Activated gamma-delta T cell (primary cell): ENCODE data around the gene EEF1AKMT3.

ENCODE experiments used
- DNase-seq: peaks from one replicate; lab custom pipeline; 2025; lab: John Stamatoyannopoulos, UW
- total RNA-seq, 2 donors: gene quantifications; one replicate each; lab custom pipeline; 2026; lab: John Stamatoyannopoulos, UW

The EEF1AKMT3 gene
- 1.9 to 5.7 reads per million in 2 donors for total RNA-seq

DNA sequence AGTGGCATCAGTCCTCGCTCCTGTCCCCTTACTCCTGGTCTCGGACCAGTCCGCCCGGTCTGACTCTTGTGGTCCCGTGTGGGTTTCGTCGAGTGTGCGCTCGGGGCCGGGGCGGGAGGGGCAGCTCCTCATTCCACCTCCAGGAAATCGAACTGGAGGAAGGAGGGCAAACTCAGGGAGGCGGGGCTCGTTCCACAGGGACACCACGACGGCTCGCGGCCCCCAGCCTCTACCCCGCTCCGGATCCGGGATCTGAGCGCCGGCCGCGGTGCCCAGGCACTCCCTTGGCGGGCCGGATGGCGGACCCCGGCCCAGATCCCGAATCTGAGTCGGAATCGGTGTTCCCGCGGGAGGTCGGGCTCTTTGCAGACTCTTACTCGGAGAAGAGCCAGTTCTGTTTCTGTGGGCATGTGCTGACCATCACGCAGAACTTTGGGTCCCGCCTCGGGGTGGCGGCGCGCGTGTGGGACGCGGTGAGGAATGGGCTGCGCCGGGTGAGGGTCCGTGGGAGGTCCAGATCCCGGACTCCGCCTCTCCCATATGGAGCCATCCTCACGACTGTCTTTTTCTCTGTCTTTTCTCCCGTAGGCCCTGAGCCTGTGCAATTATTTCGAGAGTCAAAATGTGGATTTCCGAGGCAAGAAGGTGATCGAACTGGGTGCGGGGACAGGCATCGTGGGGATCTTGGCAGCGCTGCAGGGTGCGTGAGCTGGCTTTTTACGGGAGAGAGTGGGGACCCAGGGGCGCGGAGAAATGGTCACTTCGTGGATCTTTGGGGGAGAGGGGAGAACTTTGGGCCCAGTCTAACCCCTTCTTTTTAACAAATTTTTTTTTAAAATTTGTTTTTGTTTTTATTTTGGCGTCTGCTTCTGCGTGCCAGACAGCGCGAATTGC lies at the start of gene EEF1AKMT3:
Gene EEF1AKMT3, plus strand, starts transcription at position 186 of the 894 bp plus-strand sequence. Its CDS starts 111 bp downstream, at position 297.
- peak; percentile 27 for DNase-seq

DNA sequence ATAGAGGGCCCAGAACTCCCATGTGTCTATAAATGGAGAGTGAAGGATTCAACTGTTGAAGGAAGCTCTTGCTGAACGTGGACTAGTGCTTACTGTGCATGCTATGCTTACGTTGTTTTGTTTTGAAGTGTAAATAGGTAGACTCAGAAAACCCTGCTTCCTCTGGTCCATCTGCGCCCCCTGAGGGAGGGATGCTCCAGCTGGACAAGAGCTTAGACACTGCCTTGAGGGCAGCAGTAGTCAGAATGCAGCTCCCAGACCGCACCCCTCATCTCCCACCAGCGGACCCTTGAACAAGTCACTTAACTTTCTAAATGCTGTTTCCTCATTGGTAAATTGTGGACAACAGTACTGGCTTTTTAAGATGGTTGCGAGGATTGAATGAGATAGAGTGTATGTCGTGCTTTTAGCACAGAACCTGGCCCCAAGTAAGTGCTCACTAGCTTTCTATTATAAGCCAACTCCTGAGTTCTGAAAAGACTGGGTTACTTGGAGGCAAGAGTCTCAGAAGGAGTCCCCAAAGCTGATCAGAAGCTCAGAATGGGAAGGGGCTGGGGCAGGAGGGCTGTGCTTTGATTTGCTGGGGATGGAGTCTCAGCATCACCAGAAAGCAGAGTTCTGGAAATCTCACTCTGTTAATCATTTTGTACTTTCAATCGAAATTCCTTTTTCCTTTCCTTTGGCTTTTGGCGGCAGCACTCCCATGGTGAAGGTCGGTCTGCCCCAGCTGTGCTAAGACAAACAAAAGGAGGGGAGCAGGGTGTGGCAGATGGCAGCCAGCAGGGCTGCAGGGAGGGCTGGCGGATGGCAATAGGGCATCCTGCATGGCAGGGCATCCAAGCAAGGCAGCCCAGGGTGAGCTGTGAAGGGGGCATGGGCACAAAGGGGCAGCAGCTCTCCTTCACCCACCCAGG lies 49.4 kb upstream of the EEF1AKMT3 start:
- DNase-seq = no peak

DNA sequence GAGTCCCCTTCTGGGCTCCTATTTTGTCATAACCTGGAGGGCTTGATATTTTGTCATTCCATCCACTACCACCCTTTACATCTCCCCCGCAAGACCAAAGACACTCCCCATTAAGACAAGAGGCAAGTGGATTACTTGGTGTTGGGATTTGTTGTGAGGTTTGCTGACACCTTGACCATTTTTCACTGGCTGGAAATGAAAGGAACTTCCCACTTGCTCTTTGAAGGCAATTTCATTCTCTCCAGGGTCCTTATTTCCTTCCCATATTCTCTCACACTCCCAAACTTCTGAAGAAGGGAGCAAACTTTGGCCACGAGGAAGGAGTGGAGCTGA lies 48.8 kb upstream of the EEF1AKMT3 start:
- no peak for DNase-seq

DNA sequence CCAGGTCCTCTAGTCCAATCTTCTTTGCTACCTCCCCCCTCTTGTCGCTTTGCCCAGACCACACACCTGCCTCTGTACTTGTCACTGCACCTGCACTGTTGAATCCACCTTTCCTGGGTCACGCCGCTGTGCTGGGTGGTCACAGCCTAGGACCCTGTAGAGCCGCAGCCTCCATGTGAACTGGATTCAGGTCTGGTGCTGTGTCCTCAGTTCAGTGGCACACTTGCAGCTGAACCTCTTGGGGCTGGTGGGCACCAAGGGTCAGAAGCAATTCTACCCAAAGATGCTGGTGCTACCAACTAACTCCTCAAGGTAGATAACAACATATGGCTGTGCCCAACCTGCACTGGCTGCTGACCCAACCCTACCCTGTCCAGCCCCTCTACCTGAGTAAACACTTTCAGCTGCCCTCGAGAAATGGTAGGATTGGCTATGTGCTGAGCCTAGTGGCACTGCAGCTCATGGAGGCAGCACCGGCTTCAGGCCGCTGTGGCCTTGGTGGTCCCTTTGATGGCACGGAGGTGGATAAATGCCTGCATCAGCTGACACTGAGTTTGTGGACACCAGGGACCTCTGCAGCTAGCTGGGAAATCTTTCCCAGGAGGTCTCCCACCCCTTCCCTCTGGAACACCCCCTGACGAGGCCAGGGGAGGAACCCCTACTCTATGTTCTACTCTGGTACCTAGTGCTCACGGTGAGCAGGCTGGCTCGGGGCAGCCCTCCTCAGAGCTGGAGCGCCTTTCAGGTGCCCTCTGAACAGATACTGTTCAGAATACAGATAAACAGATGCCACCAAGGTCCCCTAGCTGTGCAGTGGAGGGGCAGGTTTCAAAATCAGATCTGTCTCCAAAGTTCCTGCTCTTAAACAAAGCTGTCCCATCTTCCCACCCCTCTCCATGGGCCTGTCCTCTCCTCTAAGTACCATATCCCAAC lies 48.1 kb upstream of the EEF1AKMT3 start:
- DNase-seq = no peak

DNA sequence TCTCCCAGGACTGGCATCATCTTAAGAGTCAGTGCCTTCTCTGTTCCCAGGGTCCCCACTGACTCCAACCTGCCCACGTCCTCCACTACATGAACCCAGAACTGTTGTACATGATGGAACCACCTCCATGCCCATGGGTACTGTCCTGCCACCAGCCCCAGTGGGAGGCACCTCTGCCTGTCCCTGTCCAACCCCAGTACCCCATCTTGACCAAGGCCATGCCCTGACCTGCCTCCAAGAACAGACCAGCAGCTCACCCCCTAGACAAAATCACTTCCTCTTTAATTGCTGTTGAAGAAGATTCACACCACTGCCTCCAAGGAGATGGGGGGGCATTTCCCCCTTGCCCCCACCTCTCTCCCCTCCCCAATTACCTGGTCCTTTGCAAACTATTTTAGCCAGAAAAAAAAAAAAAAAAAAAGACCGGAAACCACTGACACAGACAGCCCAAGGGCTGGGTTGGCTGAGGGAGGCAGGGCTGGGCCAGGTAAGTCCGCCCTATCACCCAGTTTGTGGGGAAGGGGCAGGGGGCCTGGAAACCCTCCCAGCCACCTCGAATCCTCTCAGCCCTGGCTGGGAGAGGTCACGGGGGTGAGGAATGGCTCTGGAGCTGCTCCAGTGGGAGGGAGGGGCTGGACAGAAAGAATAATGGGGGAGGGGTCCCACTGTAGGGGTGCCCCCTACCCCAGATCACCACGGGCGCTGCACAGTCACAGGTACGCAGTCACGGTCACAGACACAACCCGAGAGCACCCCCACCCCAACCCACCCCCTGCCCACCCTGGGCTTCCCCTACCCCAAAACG lies 47.3 kb upstream of the EEF1AKMT3 start:
- DNase-seq = no peak

DNA sequence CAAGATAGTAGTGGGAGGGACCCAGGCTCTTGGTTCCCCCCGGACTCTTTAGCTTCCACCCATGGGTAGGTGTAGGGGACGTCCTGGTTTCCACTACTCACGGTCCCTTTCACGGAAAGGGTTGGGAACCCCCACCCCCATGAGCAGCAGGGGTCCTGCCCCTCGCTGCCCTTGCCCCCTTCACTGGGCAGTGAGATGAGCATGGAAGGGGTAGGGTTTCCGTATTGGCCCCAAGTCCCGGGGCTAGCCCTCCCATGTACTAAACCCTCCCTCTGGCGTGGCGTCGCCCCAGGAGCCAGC lies 46.6 kb upstream of the EEF1AKMT3 start:
- DNase-seq = no peak

DNA sequence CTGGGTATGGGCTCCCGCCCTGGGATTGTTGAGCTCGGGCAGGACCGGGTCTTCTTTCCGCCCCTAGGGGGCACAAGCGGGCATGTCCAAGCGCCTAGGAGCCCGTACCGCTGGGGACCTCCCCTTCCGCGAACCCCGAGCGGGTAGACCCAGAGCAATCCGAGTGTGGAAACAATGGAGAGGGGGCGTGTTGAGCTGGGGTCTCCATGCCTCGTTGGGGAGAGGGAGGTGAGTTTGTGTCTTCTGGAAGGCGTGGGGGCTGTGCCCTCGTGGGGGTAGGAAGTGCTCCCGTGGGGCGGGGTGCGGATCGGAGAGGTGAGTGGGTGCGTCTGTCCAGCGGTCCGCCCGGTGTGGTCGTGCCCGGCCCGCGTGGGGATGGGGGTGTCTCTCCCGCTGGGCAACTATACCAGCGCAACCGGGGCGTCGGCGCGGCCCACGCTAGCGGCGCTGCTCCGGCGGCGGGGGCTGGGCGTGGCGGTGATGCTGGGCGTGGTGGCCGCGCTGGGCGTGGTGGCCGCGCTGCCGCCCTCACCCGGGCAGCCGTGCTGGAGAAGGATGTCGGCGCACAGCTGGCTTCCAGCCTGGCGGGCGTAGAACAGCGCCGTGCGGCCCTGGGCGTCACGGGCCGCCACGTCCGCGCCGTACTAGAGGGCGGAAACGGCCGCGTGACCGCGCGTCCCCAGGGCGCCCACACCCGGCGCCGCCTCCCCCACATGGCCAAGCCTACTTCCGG lies 46.1 kb upstream of the EEF1AKMT3 start:
- DNase-seq = no peak

DNA sequence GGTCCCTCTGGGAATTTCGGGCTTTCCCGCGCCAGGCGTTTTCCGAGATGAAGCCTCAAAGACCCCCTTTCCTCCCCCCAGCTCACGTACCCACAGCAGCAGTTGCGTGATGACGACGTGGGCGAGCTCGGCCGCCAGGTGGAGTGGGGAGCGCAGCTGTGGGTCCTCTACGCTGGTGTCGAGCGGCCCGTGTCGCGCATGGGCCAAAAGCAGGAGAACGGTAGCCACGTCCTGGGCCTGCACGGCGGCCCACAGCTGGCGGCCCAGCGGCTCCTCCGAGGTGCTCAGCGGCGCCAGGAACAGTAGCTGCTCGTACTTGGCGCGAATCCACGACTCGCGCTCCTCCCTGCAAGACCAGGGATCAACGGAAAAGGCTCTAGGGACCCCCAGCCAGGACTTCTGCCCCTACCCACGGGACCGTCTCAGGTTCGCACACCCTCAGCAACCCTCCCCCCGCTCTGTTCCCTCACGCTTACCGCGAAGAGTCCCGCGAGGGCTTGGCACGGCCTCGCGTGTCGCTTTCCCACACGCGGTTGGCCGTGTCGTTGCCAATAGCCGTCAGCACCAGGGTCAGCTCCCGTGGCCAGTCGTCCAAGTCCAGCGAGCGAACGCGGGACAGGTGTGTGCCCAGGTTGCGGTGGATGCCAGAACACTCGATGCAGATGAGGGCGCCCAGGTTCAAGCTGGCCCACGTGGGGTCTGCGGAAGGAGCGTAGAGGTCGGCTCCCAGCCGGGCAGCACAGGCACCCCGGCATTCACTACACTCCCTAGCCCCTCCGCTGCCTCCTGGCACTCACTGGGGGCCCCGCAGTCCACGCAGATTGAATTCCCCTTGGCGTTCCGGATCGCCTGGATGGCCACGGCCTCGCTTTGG lies 45.3 kb upstream of the EEF1AKMT3 start:
- no peak for DNase-seq

DNA sequence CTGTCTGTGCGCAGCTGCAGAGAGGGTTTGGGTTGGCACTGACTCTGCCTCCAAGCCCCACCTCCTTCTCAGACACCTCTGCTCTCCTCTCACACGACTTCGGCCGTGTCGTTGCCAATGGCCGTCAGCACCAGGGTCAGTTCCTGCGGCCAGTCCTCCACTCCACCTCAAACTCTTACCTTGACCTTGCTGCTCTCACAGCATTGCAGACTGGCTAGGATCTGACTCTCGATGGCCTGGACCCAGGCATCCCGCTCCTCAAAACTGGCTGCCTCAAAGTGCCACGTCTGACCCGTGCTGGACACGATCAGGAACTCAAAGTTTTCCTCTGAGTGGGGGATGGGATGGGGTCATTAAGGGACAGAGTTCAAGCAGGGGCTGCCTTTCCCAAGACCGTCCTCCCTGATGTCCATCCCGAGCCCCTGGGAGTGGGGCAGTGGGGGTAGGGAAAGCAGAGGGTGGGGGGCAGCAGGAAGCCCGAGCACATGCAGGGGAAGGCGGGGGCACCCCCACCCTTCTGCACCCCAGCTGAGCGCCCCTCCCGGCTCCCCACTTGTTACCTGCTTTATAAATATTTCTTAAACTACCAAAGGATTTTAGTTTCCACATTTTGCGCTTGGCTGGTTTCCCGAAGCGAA lies 44.5 kb upstream of the EEF1AKMT3 start:
- no peak for DNase-seq

DNA sequence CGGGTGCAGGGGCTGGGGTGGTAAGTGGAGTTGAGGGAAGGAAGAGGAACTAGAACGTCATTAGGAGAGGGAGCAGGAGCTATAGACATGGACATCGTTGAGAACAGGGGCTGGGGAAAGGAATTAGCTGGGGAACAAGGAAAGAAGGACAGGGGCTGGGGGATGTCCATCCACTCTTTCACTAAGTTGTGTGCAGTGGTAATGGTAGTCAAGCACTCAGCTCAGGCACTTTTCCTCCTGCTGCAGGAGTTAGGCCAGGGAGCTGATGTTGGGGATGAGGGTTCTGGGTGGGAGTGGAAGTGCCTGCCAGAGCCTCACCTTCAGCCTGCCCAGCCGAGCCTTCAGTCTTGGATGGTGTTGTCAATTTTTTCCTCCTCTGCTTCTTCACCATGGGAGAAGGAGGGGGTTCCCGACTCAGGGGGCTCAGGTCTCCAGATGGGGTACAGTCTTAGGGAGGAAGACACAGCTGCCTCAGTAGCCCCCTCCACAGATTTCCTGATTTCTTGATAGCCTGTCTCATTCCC lies 43.0 kb upstream of the EEF1AKMT3 start:
- no peak for DNase-seq

DNA sequence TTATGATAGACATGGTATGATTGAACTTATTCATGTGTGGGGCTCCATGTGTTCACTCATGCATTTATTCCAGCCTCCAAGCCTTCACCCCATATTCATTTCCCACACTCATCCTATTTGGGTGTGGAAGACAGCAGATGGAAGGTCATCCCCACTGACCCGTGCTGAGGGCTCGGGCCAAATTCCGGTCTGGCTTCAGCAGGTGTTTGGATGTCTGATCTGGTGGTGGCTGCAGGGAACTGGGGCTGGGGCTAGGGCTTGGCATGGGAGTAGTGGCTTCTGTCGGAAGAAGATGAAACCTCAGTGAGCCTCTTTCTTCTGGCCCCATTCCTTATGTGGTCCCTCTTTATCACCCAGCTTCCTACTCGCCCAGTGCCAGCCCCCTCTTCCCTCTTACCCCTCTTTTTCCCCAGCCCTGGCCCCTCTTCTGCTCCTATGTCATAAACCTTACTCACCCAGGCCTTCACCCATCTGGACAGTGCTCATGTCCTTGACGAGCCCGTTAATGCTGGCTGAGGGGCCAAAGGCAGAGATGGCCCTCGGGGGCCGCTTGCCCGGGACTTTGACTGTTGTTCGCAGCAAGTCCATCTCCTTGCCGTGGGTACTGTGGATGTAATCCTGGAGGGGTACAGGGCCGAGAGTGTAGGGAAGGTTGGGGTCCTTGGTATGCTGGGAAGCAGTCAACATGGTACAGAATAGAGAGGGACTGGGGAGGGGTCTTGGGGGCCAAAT lies 41.9 kb upstream of the EEF1AKMT3 start:
- no peak for DNase-seq

DNA sequence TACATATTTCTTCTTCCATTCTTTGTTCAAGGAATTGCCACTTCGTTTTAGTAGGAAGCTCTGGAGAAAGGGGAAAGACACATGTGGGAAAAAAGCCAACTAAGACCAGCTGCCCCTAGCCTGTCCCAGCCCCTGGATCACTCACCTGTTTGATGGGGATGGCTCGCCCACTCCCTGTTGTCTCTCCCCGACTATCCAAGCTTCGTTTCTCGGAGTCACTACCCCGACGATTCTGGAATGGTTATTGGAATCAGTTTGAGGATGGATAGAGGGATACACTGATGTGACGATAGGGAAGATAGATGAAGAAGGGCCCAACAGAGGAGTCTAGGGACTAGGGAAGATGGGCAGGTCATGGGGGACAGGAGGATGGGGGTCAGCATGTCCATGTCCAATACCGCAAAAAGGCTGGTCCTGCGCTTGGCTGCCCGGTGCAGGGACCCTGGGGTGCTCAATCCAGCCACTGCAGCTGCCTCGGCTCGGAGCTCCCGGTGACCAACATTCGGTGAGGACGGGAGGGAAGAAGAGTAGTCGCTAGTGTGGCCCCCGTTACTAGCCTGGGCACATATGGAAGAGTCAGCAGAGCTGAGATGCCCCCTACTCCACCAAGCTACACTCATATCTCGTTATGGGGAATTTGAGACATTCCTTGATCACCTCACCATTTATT lies 40.9 kb upstream of the EEF1AKMT3 start:
- DNase-seq = no peak

DNA sequence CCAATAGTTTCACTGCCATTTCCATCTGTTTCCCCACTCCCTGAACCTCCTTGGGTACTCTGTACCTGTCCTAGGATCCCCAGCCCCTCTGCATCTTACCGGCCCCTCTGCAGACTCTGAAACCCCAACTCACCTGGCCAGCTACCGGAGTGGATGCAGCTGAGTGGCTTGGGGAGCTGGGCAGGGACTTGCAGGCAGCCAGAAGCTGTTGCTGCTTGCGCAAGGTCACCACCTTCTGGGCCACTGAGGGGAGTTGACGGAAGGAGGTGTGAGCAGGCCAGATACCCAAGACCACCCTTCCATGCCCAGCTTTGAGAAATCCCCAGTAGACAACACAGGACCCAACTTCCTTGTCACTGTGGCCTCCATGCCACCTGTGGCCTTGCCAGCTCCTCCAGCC lies 40.1 kb upstream of the EEF1AKMT3 start:
- DNase-seq = no peak

DNA sequence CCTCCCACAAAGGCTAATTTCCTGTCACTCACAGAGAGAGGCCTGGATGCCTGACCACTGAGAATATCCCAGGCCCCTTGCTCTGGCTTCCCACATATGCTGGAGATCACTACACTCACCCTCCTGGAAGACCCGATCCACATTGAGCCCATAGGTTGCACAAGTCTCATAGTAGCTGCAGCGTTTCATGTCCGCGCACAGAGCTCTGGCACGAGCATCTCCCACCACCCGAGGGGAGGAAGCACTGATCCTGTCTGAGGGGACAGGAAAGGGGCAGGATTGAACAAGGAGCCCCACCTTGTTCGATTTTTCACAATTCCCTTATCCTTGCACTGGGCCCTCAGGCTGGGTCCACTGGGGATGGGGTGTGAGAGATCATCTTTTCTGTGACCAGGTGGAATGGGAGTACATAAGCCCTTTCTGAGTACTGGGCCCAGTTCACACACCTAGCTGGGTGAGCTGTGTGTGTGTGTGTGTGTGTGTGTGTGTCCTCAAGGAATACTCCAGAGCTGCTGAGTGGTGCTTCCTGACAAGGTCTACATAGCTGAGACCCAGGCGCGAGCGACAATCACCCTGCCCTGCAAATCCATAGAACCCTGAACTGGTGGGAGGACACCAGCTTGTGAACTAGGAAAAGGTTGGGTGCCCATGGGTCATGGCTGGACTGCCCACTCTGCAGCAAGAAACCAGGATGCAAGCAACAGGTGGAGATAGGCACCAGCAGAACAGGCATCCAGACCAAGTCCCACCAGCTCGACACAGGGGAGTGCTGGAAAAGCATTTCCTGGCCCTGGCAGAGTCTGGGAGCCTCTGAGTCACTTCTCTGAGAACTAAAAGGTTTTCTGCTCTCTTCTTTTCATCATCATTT lies 39.5 kb upstream of the EEF1AKMT3 start:
- no peak for DNase-seq

DNA sequence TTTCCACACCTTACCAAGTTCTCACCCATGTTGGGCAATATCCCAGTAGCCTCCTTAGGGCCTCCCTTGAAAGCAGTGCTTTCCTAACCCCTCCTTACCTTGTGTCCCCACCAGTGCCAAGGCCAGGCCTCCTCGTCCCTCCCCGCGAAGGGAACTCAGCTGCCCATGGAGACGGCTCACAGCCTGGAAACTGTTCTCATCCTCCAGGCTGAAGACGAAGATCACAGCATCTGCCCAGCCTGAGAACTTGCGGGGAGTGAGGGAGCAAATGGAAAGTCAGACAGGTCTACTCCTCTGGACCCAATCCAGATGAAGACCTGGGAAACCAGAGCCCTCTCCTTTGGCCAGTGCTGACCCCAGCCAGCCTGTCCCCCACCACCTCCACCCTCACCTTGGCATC lies 38.5 kb upstream of the EEF1AKMT3 start:
- DNase-seq = no peak

DNA sequence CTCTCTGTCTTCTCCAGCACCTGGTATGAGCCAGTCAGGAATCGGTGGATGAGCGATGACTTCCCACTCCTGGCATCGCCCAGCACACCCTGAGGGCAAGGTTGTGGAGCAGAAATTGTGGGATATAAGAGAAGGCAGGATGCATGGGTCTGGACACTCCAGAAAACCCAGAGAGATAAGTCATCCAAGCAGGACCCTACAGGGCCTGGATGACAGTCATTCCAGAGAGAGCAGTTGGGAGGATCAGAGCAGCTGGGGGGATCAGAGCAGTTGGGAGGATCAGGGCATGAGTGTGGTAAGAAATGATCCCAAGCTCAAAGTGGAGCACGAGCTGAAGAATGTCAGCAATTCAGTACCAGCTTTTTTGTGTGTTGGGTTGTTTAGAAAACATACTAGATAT lies 37.8 kb upstream of the EEF1AKMT3 start:
- DNase-seq = no peak
